ENCODE measurements around the gene EWSR1. TPM values are rescaled to one million over a fixed set of nuclear protein-coding genes. Genes with fewer than 3 reads are reported as not detected.

The EWSR1 gene
- total and polyA plus RNA-seq, 9 donors: 111 to 207 (median 177) TPM

DNA sequence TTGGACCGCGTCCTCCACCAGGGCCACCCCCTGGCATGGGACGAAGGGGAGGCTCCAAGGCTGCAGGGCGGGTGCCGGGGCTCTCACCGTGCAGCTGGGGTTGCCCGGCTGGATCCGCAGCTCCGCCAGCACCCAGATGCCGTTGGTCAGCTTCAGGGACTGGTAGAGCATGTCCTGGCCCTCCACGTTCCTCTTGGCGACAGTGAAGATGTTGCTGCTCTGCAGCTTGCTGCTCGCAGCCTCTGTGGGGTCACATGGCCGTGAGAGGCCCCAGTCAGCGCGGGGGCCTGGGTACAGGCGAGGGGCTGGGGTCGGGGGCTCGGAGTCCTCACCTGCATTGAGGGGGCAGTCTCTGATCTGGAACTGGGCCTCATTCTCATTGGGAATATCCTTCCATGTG lies 62.2 kb downstream of the EWSR1 start:
- Histone ChIP-seq H3K4me3 (ENCODE audit: low read length) (no peak overlapping the region), H3K27me3 (ENCODE audit: control insufficient read depth, insufficient read depth, low read length) (no peaks in the 10 kb centered on the region), H3K27ac (ENCODE audit: low read length) (no peak overlapping the region), H3K4me1 (ENCODE audit: control insufficient read depth, insufficient read depth, low read length) (peaks cover 58% of the 10 kb centered on the region), H3K36me3 (ENCODE audit: control insufficient read depth, insufficient read depth, low read length) (peaks cover 74% of the 10 kb centered on the region), H3K9me3 (replicated peaks; ENCODE audit: control insufficient read depth, low read depth, low read length) (no peaks in the 10 kb centered on the region)
- WGBS (ENCODE audit: insufficient coverage): 61% methylated on average over 19 of the region's 19 CpGs
- DNase-seq: no peak

DNA sequence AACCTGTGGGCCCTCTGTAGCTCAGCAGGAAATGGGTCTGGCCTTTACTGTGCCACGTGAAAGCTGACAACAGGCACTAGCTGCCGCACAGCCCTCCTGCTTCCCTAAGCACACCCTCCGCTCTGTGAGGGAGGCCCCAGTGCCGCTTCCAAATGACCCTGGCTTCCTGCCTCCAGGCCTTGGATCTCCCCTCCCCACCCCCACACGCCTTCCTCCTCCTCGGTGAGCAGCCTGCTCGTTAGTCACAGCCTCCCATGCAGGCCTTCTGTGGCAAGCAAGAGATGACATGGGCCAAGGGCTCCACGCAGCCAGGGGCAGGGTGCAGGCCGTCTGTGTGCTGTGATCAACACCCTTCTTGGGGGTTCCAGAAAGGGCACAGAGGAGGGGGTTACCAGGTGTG lies 62.7 kb downstream of the EWSR1 start:
- no peaks in the 10 kb centered on the region for H3K27me3 ChIP-seq (ENCODE audit: control insufficient read depth, insufficient read depth, low read length)
- 11% methylated on average over 4 of the region's 9 CpGs for WGBS (ENCODE audit: insufficient coverage)
- no peaks in the 10 kb centered on the region for H3K9me3 ChIP-seq (replicated peaks; ENCODE audit: control insufficient read depth, low read depth, low read length)
- H3K36me3 ChIP-seq (ENCODE audit: control insufficient read depth, insufficient read depth, low read length): peaks cover 77% of the 10 kb centered on the region
- no peak overlapping the region for H3K27ac ChIP-seq (ENCODE audit: low read length)
- H3K4me3 ChIP-seq (ENCODE audit: low read length): no peak overlapping the region
- peak; percentile 60 for DNase-seq
- peaks cover 58% of the 10 kb centered on the region for H3K4me1 ChIP-seq (ENCODE audit: control insufficient read depth, insufficient read depth, low read length)

DNA sequence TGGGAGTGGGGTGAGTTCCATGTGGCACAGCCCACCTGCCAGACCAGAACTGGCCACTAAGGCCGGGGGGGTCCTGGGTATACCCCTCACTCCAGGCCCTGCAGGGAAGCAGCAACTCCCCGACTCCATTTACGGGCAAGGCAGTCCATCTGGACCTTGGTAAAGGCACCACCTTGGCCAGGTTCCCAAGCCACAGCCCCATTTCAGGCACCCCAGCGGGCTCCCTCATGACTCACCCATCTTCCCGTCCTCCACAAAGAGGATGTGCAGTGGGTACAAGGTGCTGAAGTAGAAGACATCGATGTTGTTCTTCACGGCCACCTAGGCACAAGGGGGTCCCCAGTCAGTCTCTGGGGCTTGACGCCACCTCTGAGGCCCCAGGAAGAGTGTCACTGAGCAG lies 63.1 kb downstream of the EWSR1 start:
- Histone ChIP-seq H3K4me3 (ENCODE audit: low read length) (no peak overlapping the region), H3K27ac (ENCODE audit: low read length) (no peak overlapping the region), H3K9me3 (replicated peaks; ENCODE audit: control insufficient read depth, low read depth, low read length) (no peaks in the 10 kb centered on the region), H3K27me3 (ENCODE audit: control insufficient read depth, insufficient read depth, low read length) (no peaks in the 10 kb centered on the region), H3K36me3 (ENCODE audit: control insufficient read depth, insufficient read depth, low read length) (peaks cover 81% of the 10 kb centered on the region), H3K4me1 (ENCODE audit: control insufficient read depth, insufficient read depth, low read length) (peaks cover 54% of the 10 kb centered on the region)
- DNase-seq: no peak
- WGBS (ENCODE audit: insufficient coverage): 86% methylated on average over 6 of the region's 8 CpGs

DNA sequence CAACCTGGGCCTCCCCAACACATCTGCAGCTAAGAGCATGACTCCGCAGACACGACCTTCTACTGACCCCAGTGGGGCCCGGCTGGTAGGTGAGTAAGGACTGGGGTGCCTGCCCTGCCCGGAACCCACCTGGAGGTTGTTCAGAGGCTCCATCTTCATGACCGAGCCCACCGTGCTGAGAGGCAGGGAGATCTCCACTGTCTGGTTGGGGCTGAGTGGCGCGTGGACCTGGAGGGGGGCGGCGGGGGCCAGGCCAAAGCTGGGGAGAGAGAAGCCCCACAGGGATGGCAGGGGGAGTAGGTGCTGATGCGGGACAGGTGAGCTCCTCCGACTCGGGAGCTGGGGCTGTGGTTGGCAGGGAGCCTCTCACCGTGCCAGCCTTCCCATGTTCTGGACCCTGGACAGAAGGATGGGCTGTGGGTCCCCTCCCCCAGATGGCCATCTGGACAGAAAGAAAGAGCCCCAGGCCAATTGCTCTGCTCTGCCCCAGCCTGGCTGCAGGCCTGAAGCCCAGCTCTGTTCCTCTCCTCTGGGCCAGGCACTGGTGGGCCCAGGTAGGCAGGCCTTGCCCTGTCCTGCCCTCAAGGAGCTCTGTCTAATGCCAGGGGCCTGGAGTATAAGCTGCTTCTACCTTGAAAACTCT lies 63.7 kb downstream of the EWSR1 start:
- Histone ChIP-seq H3K27me3 (ENCODE audit: control insufficient read depth, insufficient read depth, low read length) (no peaks in the 10 kb centered on the region), H3K4me3 (ENCODE audit: low read length) (no peak overlapping the region), H3K36me3 (ENCODE audit: control insufficient read depth, insufficient read depth, low read length) (peaks cover 79% of the 10 kb centered on the region), H3K27ac (ENCODE audit: low read length) (no peak overlapping the region), H3K9me3 (replicated peaks; ENCODE audit: control insufficient read depth, low read depth, low read length) (no peaks in the 10 kb centered on the region), H3K4me1 (ENCODE audit: control insufficient read depth, insufficient read depth, low read length) (peaks cover 50% of the 10 kb centered on the region)
- no peak for DNase-seq
- WGBS (ENCODE audit: insufficient coverage): 59% methylated on average over 11 of the region's 14 CpGs

DNA sequence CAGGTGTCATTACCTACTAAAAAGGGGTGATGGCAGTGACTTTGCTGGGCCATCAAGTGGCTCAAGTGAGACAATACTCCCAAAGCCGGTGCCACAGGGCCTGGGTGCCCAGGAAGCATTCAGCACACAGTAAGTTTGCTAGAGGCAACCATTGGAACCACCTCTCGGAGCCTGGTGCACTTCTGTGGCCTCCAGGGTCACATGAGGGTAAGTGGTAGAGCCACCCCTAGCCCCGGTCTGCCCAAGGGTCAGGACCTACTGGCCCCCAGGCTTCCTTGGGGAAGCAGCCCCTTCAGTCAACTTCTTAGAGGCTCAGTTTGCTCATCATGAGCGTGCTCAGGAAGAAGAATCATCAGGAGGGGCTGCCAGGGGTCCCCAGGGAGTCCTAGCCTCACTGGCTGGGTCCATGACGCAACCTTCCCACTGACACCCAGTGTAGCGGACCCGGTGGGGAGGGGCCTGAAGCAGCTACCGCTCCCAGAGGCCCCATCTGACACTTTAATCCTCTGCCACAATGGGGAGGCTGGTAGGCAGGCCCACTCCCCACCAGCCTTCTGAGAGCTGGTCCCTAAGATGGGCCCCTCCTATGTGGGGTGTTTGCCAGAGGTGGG lies 64.9 kb downstream of the EWSR1 start:
- WGBS (ENCODE audit: insufficient coverage): 89% methylated on average over 4 of the region's 8 CpGs
- peaks cover 79% of the 10 kb centered on the region for H3K36me3 ChIP-seq (ENCODE audit: control insufficient read depth, insufficient read depth, low read length)

DNA sequence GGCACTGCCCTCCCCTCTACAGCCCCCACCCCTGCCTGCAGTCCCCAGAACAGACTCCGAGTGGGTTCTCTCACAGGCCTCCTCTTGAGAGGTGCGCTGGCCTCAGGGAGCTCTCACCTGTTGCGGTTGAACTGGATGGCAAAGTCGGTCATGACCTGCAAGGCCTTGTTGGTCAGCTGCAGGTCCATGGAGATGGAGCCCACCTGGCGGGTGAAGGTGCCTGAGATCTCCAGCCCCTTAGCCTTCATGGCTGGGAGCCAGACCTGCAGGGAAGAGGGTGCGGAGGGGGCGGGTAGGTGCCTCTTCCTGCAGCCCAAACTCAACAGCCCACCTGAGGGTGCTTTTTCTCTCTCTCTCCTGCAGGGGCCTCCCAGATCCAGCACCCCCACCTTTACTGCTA lies 66.1 kb downstream of the EWSR1 start:
- peaks cover 83% of the 10 kb centered on the region for H3K36me3 ChIP-seq (ENCODE audit: control insufficient read depth, insufficient read depth, low read length)
- no peak overlapping the region for H3K27ac ChIP-seq (ENCODE audit: low read length)
- no peak for DNase-seq
- 92% methylated on average over 4 of the region's 7 CpGs for WGBS (ENCODE audit: insufficient coverage)
- no peaks in the 10 kb centered on the region for H3K27me3 ChIP-seq (ENCODE audit: control insufficient read depth, insufficient read depth, low read length)
- H3K4me3 ChIP-seq (ENCODE audit: low read length): no peak overlapping the region
- H3K4me1 ChIP-seq (ENCODE audit: control insufficient read depth, insufficient read depth, low read length): peaks cover 40% of the 10 kb centered on the region
- no peaks in the 10 kb centered on the region for H3K9me3 ChIP-seq (replicated peaks; ENCODE audit: control insufficient read depth, low read depth, low read length)

More for the DNA sequence above, 64.9 kb downstream of the EWSR1 start:
- no peak overlapping the region for H3K27ac ChIP-seq (ENCODE audit: low read length)
- H3K27me3 ChIP-seq (ENCODE audit: control insufficient read depth, insufficient read depth, low read length): no peaks in the 10 kb centered on the region
- peaks cover 51% of the 10 kb centered on the region for H3K4me1 ChIP-seq (ENCODE audit: control insufficient read depth, insufficient read depth, low read length)
- no peaks in the 10 kb centered on the region for H3K9me3 ChIP-seq (replicated peaks; ENCODE audit: control insufficient read depth, low read depth, low read length)
- H3K4me3 ChIP-seq (ENCODE audit: low read length): no peak overlapping the region
- no peak for DNase-seq

DNA sequence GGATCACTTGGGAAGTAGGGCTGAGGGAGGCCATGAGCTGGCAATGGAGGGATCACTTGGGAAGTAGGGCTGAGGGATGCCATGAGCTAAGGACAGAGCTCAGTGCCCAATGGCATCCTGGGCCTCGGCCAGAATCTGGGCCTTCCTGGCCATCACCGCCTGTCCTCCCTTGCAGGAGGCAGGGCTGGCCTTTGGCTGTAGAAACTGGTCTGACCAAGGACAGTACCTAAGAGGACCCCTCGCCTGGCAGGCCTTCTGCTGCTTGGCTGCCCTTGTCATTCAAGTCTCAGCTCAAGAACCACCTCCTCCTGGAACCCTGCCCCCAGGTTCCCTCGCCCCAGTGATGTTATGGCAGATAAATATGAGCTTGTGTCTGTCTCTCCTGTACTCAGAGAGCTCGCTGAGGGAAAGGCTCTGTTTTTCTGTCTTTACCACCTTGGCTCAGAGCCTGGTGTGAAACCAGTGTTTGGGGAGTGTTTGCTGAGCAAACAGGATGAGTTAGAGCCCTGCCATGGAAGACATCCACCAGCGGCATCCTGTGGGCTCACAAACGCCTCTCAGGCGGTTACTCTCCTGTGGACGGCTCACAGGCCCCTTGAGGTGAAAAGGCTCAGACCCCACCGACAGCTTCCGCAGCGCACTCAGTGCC lies 66.8 kb downstream of the EWSR1 start:
- Histone ChIP-seq H3K27me3 (ENCODE audit: control insufficient read depth, insufficient read depth, low read length) (no peaks in the 10 kb centered on the region), H3K4me1 (ENCODE audit: control insufficient read depth, insufficient read depth, low read length) (peaks cover 40% of the 10 kb centered on the region), H3K4me3 (ENCODE audit: low read length) (no peak overlapping the region), H3K9me3 (replicated peaks; ENCODE audit: control insufficient read depth, low read depth, low read length) (no peaks in the 10 kb centered on the region), H3K27ac (ENCODE audit: low read length) (no peak overlapping the region), H3K36me3 (ENCODE audit: control insufficient read depth, insufficient read depth, low read length) (peaks cover 85% of the 10 kb centered on the region)
- WGBS (ENCODE audit: insufficient coverage): 74% methylated on average over 8 of the region's 12 CpGs
- no peak for DNase-seq

DNA sequence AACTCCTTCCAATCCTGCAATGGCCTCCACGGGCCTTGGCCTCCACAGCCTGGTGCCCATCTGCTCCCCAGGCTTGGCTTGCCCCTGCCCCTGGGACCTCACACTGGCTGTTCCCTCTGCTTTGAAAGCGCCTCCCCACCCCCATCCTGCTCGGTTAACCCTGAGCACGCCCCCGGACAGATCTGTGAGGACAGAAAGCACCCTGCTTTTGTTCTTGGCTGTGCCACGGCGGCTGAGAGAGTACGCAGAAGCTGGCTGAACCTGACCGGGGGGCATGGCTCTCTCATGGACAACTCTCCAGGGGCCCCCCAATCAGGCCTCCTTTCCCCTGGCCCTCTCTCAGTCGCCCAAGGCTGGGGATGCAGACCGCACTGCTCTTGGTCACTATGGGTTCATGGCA lies 67.6 kb downstream of the EWSR1 start:
- no peak overlapping the region for H3K4me3 ChIP-seq (ENCODE audit: low read length)
- peaks cover 33% of the 10 kb centered on the region for H3K4me1 ChIP-seq (ENCODE audit: control insufficient read depth, insufficient read depth, low read length)
- H3K27ac ChIP-seq (ENCODE audit: low read length): no peak overlapping the region
- WGBS (ENCODE audit: insufficient coverage): 80% methylated on average over 11 of the region's 11 CpGs
- no peak for DNase-seq
- H3K9me3 ChIP-seq (replicated peaks; ENCODE audit: control insufficient read depth, low read depth, low read length): no peaks in the 10 kb centered on the region
- peaks cover 88% of the 10 kb centered on the region for H3K36me3 ChIP-seq (ENCODE audit: control insufficient read depth, insufficient read depth, low read length)
- no peaks in the 10 kb centered on the region for H3K27me3 ChIP-seq (ENCODE audit: control insufficient read depth, insufficient read depth, low read length)

DNA sequence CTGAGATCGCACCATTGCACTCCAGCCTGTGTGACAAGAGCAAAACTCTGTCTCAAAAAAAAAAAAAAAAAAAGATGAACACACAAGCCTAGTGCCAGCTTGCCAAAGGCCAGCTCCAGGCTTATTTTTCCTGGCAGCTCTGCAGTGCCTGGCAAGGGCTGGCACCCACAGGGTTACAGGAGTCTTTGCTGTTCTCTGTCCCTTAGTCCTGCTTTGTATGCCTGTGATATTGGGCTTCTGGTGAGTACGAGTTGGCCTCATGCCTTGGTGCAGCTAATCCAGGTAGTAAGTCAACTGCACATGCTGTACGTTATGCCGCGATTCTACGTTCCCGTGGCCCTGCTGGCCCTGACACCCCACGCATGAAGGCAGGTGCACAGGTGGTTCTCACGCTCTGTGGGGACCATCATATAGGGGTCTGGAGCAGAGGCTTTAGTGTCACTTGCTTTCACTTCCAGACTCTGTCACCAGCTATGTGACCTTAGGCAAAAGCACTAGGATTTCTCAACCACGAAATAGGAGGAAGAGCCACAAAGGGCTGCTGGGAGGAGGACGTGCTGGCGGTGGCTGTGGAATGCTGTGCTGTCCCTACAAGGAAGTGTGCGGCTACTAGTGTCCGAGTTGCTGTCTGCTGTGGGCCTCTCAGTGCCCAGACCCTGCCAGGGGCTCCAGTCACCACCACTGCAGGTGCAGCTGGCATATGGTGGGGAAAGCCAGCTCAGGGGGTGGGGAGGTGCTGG lies 68.9 kb downstream of the EWSR1 start:
- H3K9me3 ChIP-seq (replicated peaks; ENCODE audit: control insufficient read depth, low read depth, low read length): no peaks in the 10 kb centered on the region
- no peak for DNase-seq
- 71% methylated on average over 14 of the region's 14 CpGs for WGBS (ENCODE audit: insufficient coverage)
- H3K4me3 ChIP-seq (ENCODE audit: low read length): no peak overlapping the region
- no peak overlapping the region for H3K27ac ChIP-seq (ENCODE audit: low read length)
- H3K36me3 ChIP-seq (ENCODE audit: control insufficient read depth, insufficient read depth, low read length): peaks cover 90% of the 10 kb centered on the region
- H3K27me3 ChIP-seq (ENCODE audit: control insufficient read depth, insufficient read depth, low read length): no peaks in the 10 kb centered on the region
- H3K4me1 ChIP-seq (ENCODE audit: control insufficient read depth, insufficient read depth, low read length): peaks cover 24% of the 10 kb centered on the region

DNA sequence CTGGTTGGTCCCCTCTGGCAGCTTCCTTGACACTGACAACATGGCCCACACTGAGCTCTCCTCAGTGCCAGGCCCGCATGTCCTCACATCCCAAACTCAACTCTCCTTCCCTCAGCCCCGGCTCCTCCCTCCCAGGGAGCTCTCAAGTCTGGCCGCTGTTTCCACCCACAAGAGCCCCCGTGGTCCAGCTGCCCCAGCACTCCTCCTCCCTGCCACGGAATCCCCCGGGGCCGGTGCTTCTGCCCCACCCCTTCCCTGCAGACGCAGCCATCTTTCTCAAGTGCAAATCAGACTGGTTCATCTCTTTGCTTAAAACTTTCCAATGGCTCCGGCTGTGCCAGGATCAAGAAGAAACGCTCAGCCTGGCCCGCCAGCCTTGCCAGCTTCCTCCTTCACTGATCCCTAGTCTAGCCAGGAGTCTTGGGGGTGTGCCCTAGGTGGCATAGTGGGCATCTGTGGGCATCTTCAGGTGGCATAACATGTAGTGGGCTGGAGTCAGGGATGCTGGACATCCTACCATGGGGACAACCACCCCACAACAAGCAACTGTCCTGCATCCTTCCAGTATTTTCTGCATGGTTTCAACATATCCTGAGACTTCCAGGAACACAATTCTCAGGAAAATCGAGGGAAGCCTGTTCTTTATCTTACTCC lies 69.7 kb downstream of the EWSR1 start:
- H3K9me3 ChIP-seq (replicated peaks; ENCODE audit: control insufficient read depth, low read depth, low read length): no peaks in the 10 kb centered on the region
- H3K4me3 ChIP-seq (ENCODE audit: low read length): no peak overlapping the region
- no peak for DNase-seq
- H3K36me3 ChIP-seq (ENCODE audit: control insufficient read depth, insufficient read depth, low read length): peaks cover 88% of the 10 kb centered on the region
- no peak overlapping the region for H3K27ac ChIP-seq (ENCODE audit: low read length)
- H3K4me1 ChIP-seq (ENCODE audit: control insufficient read depth, insufficient read depth, low read length): peaks cover 31% of the 10 kb centered on the region
- WGBS (ENCODE audit: insufficient coverage): 82% methylated on average over 10 of the region's 12 CpGs
- H3K27me3 ChIP-seq (ENCODE audit: control insufficient read depth, insufficient read depth, low read length): no peaks in the 10 kb centered on the region

Data from muscle of leg (tissue), 11 donors.